ENCODE measurements around the gene MAS1.

DNA sequence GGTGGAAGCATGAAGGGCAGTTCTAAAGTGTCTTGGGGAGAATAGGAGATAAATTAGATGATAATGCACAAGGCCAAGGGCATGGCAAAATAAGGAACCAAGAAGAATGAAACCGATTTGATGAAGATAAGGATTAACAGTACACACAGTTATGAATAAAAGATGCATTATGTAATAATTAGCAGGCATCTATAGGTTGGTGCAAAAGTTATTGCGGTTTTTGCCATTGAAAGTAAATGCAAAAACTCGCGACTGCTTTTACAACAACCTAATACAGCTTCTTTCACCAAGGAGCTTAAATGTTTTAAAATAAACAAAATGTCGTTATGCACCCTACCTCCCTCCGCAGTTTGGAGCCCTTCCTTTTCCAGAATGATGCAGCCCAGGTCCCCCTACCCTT, 29.0 kb downstream of the MAS1 start:
- no peak for TF ChIP-seq POLR2AphosphoS5 (IDR thresholded peaks at IDR 0.05)
- TF ChIP-seq EP300 (IDR thresholded peaks at IDR 0.05), result no peak
